Raji (cell line): ENCODE results near the gene TBXAS1.

Experiments used
- POLR2A ChIP-seq: IDR thresholded peaks from 2 replicates; pipeline ENCODE4 v1.6.1; 2011; ENCODE audit warnings: low read depth, low read length, control low read depth; ENCODE audit not compliant: insufficient read depth

Gene TBXAS1

DNA sequence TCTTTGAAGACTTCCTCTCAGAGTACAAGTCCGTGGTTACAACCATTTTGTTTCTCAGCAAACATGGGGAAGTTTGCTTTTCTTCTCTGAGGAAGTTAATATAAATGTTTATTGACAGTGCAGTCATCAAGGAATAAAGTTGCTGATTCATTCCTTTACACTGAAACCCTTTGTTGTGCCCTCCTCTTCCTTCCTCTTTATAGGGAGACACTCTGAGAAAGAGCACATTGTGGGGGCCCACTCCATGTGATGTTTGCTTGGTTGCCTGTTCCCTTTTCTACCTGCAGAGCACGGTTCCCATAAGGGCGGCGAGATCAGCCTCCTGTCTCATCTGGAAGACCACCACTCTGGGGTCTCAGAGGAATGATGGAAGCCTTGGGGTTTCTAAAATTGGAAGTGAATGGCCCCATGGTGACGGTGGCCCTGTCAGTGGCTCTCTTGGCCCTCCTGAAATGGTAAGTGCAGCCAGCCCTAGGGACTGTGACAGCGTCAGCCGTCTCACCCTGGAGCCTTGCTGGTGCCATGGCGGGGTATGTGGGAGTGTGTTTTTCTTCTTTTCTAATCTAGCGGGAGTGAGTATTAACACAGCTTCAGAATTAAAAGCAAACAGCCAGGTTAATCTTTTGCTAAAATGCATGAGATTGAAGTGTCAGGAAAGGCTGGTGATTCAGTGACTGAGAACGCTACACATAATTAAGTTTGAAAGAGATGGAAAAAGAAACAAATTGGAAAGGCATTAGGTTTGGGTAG lies at the start of gene TBXAS1:
Gene TBXAS1, plus strand, starts transcription at position 240 of the 750 bp plus-strand sequence. Its CDS starts 127 bp downstream, at position 367.
- no peak for TF ChIP-seq POLR2A

- no peak for TF ChIP-seq POLR2A
Measured at GRCh38 chr7:139782932-139783331, 46.1 kb upstream of the TBXAS1 start.

- no peak for TF ChIP-seq POLR2A
Measured at GRCh38 chr7:139783647-139784385, 45.2 kb upstream of the TBXAS1 start.

GRCh38 chr7:139784648-139785047 lies 44.4 kb upstream of the TBXAS1 start:
- no peak for TF ChIP-seq POLR2A

GRCh38 chr7:139791316-139791715 lies 37.7 kb upstream of the TBXAS1 start:
- no peak for TF ChIP-seq POLR2A

DNA sequence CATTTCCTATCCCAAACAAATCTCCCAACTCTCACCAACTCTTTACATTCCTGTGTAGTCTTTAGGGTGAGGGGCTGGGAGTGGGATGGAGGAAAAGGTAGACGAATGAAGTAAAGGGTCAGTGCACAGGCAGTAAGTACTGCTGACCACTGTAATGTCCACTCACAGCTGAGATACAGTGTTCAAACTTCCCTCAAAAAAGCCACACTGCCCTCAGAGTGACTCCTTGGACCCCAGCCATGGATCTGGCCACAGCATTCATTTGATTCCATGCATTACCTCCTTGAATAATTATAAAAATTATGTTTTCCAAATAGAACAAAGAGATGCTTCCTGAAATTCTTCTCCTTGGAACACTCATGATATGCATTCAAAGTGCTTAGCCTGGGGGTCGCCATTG lies 31.5 kb upstream of the TBXAS1 start:
- TF ChIP-seq POLR2A: no peak

- TF ChIP-seq POLR2A: no peak
Measured at GRCh38 chr7:139798221-139798620, 30.8 kb upstream of the TBXAS1 start.

DNA sequence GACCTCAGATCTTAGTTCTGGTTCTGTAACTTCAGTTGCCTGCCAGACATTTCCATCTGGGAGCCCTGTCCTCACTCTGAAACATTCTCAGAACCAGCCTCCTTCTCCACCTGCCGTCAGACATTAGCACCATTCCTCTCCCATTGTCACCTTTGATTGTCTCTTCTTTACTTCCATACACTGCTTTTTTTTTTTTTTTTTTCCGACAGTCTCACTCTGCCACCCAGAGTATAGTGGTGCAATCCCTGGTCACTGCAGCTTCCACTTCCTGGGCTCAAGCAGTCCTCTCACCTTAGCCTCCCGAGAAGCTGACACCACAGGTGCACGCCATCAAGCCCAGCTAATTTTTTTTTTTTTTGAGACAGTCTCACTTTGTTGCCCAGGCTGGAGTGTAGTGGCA lies 30.2 kb upstream of the TBXAS1 start:
- no peak for TF ChIP-seq POLR2A

DNA sequence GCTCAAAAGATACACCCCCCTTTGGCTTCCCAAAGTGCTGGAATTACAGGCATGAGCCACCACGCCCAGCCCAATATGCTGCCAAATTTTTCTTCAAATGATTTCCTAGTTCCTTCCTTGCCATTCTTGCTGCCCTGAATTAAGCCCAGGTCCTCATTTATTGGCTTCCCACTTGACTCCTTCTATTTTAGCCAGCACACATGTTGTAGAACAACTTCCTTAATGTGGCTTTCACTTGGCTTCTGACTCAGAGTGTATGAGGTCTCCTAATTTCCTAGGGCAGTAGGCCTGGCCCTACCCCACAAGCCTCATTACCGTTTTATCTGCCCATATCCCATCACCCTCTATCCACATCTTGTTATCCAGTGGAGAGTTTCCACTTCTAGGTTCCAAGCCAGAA lies 29.5 kb upstream of the TBXAS1 start:
- TF ChIP-seq POLR2A: no peak

DNA sequence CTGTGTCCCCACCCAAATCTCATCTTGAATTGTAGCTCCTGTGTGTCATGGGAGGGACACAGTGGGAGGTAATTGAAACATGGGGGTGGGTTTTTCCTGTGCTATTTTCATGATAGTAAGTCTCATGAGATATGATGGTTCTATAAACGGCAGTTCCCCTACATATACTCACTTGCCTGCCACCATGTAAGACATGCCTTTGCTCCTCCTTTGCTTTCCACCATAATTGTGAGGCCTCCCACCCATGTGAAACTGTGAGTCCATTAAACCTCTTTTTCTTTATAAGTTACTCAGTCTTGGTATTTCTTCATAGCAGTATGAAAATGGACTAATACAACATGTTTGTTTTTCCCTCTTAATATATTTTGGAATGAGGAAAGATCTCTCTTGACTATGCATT lies 24.5 kb upstream of the TBXAS1 start:
- TF ChIP-seq POLR2A: no peak

DNA sequence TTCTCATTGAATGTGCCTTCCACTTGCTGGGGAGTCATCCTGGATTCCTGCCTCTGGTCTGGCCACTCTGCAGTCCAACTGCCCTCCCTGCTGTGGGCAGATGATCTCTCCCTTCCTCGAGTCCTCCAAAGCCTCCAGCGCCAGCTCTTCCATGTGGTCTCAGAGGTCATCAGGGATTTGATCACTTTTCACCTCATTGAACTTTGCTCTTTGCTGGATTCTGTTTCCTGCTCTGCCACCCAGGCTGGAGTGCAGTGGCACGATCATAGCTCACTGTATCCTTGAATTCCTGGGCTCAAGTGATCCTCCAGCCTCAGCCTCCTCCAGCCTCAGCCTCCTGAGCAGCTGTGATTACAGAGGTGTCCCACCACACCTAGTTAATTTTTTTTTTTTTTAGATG lies 22.1 kb upstream of the TBXAS1 start:
- no peak for TF ChIP-seq POLR2A

GRCh38 chr7:139808427-139808826 lies 20.6 kb upstream of the TBXAS1 start:
- TF ChIP-seq POLR2A: no peak

DNA sequence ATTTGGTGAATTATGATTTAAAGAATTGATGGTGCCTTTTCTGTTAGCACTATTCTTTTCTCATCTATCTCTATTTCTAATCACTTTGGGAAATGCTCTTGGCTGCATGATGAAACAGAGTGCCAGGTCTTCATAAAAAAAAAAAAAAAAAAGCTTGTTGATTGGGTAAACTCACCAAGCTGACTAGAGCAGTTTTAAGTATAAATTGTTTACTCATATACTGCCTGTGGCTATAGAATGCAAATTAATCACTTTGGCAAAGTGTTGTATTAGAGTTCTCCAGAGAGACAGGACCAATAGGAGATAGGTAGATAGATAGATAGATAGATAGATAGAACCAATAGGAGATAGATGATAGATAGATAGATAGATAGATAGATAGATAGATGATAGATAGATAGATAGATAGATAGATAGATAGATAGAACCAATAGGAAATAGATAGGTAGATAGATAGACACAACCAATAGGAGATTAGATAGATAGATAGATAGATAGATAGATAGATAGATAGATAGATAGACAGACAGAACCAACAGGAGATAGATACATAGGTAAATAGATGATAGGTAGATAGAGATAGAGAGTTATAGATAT lies 20.1 kb upstream of the TBXAS1 start:
- no peak for TF ChIP-seq POLR2A

DNA sequence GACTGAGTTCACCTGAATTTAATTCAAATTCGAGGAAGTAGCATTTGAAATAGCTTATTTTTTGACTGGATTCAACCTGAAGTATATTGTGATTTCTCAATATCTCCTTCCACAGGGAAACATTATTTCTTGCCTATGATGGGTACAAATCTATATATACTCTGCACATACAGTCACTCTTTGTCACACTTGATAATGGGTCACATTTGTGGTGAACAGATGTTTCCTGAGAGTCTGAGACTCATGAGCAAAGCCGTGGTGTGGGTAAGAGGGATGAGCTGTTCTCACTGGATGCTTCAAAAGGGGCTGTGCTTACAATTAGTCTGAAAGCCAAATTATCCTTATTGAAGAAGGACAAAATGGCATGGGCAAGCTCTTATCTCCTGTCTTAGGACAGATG lies 18.0 kb upstream of the TBXAS1 start:
- TF ChIP-seq POLR2A: no peak

DNA sequence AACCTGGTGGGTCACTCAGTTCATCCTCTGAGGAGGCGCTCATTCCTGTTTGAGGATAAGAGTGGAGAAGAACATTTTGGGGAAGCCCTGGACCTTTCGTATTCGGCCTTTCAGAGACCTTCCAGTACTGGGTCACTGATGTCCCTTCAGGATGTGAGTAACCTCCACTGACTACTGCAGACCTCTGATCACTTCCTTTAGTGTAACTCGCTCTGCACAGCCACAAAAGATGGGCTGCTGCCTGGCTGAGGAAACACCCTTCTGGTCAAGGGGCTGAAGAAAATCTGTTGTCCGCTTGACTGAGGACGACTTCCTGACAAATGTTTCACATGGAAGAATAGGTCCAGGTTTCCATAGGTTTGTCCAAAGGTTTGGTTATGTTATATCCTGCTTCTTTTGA lies 15.9 kb upstream of the TBXAS1 start:
- TF ChIP-seq POLR2A: no peak

GRCh38 chr7:139813689-139814088 lies 15.4 kb upstream of the TBXAS1 start:
- TF ChIP-seq POLR2A: no peak
